Upper lobe of left lung (tissue), 6 donors: ENCODE data around the gene CARMIL1. TPM values are rescaled to one million over a fixed set of nuclear protein-coding genes. Genes with fewer than 3 reads are reported as not detected.

ENCODE experiments used
- ATAC-seq, 2 donors: fragments of 200-7000 bp; cut with Tn5 transposase; one replicate each; pipeline ENCODE4 v1.9.1; 2022; ENCODE audit warnings: mild to moderate bottlenecking in 2 of 2, moderate library complexity in 2 of 2; ENCODE audit not compliant: low FRiP score in 2 of 2
- DNase-seq, 2 donors: peaks; one replicate each; pipeline ENCODE4 v3.0.0-alpha.2; 2019 to 2020
- H3K27ac ChIP-seq, 4 donors: fragments of 200-600 bp; sonication (generic); one replicate each; pipeline ENCODE4 v1.5.1; 2016 to 2019
- H3K27me3 ChIP-seq, 4 donors: fragments of 200-600 bp; sonication (generic); one replicate each; pipeline ENCODE4 v1.5.1; 2017 to 2019
- H3K36me3 ChIP-seq, 4 donors: fragments of 200-600 bp; sonication (generic); one replicate each; pipeline ENCODE4 v1.5.1; 2016 to 2019
- H3K4me1 ChIP-seq, 4 donors: fragments of 200-600 bp; sonication (generic); one replicate each; pipeline ENCODE4 v1.5.1; 2018 to 2019
- H3K4me3 ChIP-seq, 4 donors: fragments of 200-600 bp; sonication (generic); one replicate each; pipeline ENCODE4 v1.5.1; 2017 to 2019; ENCODE audit warnings: mild to moderate bottlenecking in 2 of 4, moderate library complexity in 1 of 4
- H3K9me3 ChIP-seq, 4 donors: fragments of 200-600 bp; sonication (generic); one replicate each; pipeline ENCODE4 v1.5.1; 2018 to 2019
- CTCF ChIP-seq, 6 experiments: fragments of 450-650 bp in 4 of 6; fragments of 200-600 bp in 2 of 6; sonication (generic) in 2 of 6; IDR thresholded peaks; one replicate each; pipeline ENCODE4 v1.5.1; 2016 to 2019; ENCODE audit warnings: antibody characterized with exemption in 6 of 6
- EP300 ChIP-seq, 4 donors: sonication (generic); formaldehyde crosslinking; IDR thresholded peaks; one replicate each; pipeline ENCODE4 v1.5.1; 2017; ENCODE audit warnings: antibody characterized with exemption in 4 of 4, control low read depth in 2 of 4
- POLR2A ChIP-seq, 4 donors: fragments of 450-650 bp; IDR thresholded peaks; one replicate each; pipeline ENCODE4 v1.5.1; 2016 to 2017; ENCODE audit warnings: antibody characterized with exemption in 4 of 4, mild to moderate bottlenecking in 2 of 4
- POLR2AphosphoS5 ChIP-seq, 2 donors: sonication (generic); formaldehyde crosslinking; IDR thresholded peaks; one replicate each; pipeline ENCODE4 v1.5.1; 2017; ENCODE audit warnings: antibody characterized with exemption in 2 of 2
- WGBS, 2 donors: methylation state at CpG; one replicate each; pipeline ENCODE4 v1.1.5; 2017 to 2018; 5-methylcytosine and 5-hydroxymethylcytosine counted together
- total RNA-seq, 6 donors: library from RNA; depleted of rRNA in 4 of 6; stranded (reverse); fragments of >200 nt in 4 of 6; gene quantifications; one replicate each; pipeline versions ENCODE4 v1.1.0 to v1.2.1, GENCODE V29; 2016 to 2021
- donor health status: DM: no; HTN: no; CAD: no; lungs with moderate emphysema.
- donor health status: DM: no; HTN: yes; CAD: no; lungs with severe emphysema.

CARMIL1 gene
- total RNA-seq: 10 to 100 TPM; 19.8 to 78.6 (median 44.9) TPM

- peak within 1 kb of the TSS; percentile 55 to 79 (median 69) for H3K4me3 ChIP-seq
- peak within 1 kb of the TSS; percentile 69 to 86 (median 74) for H3K27ac ChIP-seq
- WGBS, 2 donors: 1 to 2% methylated on average over 60 to 77 of the region's 81 CpGs
- peak; percentile 93 to 95 for ATAC-seq
- peaks cover 4 to 26% (median 11%) of the 10 kb centered on the region in 4 donors for H3K4me1 ChIP-seq
- DNase-seq: peak; percentile 91 to 96
- TF ChIP-seq POLR2A (IDR thresholded peaks at IDR 0.05) (peak in 1 of 4 donors; percentile 74), CTCF (IDR thresholded peaks at IDR 0.05) (peak; percentile 42 to 84 (median 72)), EP300 (IDR thresholded peaks at IDR 0.05) (no peak), POLR2AphosphoS5 (IDR thresholded peaks at IDR 0.05) (peak in 1 of 2 donors; percentile 71)
- H3K9me3 ChIP-seq: no peaks in the 10 kb centered on the region
- no peaks in the 10 kb centered on the region for H3K36me3 ChIP-seq
- H3K27me3 ChIP-seq: no peaks in the 10 kb centered on the region
Observed at GRCh38 chr6:25278914-25279747, at the start of gene CARMIL1. CARMIL1 (plus strand) TSS chr6:25279374; CDS start chr6:25279796, 422 bp downstream.

- no peaks in the 10 kb centered on the region for H3K27me3 ChIP-seq
- no peaks in the 10 kb centered on the region for H3K36me3 ChIP-seq
- no peaks in the 10 kb centered on the region for H3K9me3 ChIP-seq
- TF ChIP-seq POLR2A (IDR thresholded peaks at IDR 0.05) (no peak), CTCF (IDR thresholded peaks at IDR 0.05) (no peak), EP300 (IDR thresholded peaks at IDR 0.05) (no peak), POLR2AphosphoS5 (IDR thresholded peaks at IDR 0.05) (no peak)
- no peak overlapping the region for H3K27ac ChIP-seq
- no peak overlapping the region for H3K4me3 ChIP-seq
- ATAC-seq (peak in 1 of 2 donors; percentile 88), DNase-seq (no peak)
- no peaks in the 10 kb centered on the region for H3K4me1 ChIP-seq
- WGBS, 2 donors: 59 to 72% methylated on average over 1 of the region's 1 CpG
Observed at GRCh38 chr6:25229671-25230321, 49.4 kb upstream of the CARMIL1 start.

GRCh38 chr6:25232479-25232878, 46.7 kb upstream of the CARMIL1 start:
- DNase-seq (no peak), ATAC-seq (no peak)
- no peaks in the 10 kb centered on the region for H3K36me3 ChIP-seq
- no peaks in the 10 kb centered on the region for H3K27me3 ChIP-seq
- H3K4me3 ChIP-seq: no peak overlapping the region
- TF ChIP-seq EP300 (IDR thresholded peaks at IDR 0.05) (no peak), POLR2AphosphoS5 (IDR thresholded peaks at IDR 0.05) (no peak), POLR2A (IDR thresholded peaks at IDR 0.05) (no peak), CTCF (IDR thresholded peaks at IDR 0.05) (no peak)
- H3K27ac ChIP-seq: no peak overlapping the region
- 85 to 87% methylated on average over 13 of the region's 13 CpGs for WGBS, 2 donors
- no peaks in the 10 kb centered on the region for H3K9me3 ChIP-seq
- no peaks in the 10 kb centered on the region for H3K4me1 ChIP-seq

- 76 to 89% methylated on average over 1 of the region's 1 CpG for WGBS, 2 donors
- ATAC-seq (no peak), DNase-seq (no peak)
- TF ChIP-seq CTCF (IDR thresholded peaks at IDR 0.05) (no peak), POLR2A (IDR thresholded peaks at IDR 0.05) (no peak), EP300 (IDR thresholded peaks at IDR 0.05) (no peak), POLR2AphosphoS5 (IDR thresholded peaks at IDR 0.05) (no peak)
- H3K4me3 ChIP-seq: no peak overlapping the region
- H3K27me3 ChIP-seq: no peaks in the 10 kb centered on the region
- no peaks in the 10 kb centered on the region for H3K4me1 ChIP-seq
- H3K27ac ChIP-seq: no peak overlapping the region
- no peaks in the 10 kb centered on the region for H3K9me3 ChIP-seq
- no peaks in the 10 kb centered on the region for H3K36me3 ChIP-seq
Observed at GRCh38 chr6:25233226-25233625, 45.9 kb upstream of the CARMIL1 start.
